Ovary (tissue), 9 donors: ENCODE results near the gene AGXT. TPM values are rescaled to one million over a fixed set of nuclear protein-coding genes. Genes with fewer than 3 reads are reported as not detected.

Experiments
- DNase-seq, 5 donors: peaks; one replicate each; pipeline ENCODE4 v3.0.0-alpha.2; 2019 to 2020
- H3K27ac ChIP-seq, 2 donors: fragments of 200-600 bp; one replicate each; pipeline versions ENCODE4 v1.5.1 to v1.8.0; 2019 to 2022
- H3K27me3 ChIP-seq: fragments of 200-600 bp; one replicate; pipeline ENCODE4 v1.8.0; 2022
- H3K36me3 ChIP-seq: fragments of 200-600 bp; sonication (generic); one replicate; pipeline ENCODE4 v1.5.1; 2019
- H3K4me1 ChIP-seq: one replicate; pipeline ENCODE4 v1.8.1; 2013; ENCODE audit warnings: mild to moderate bottlenecking, moderate library complexity; ENCODE audit not compliant: insufficient read depth
- H3K4me3 ChIP-seq: fragments of 200-600 bp; sonication (generic); one replicate; pipeline ENCODE4 v1.5.1; 2017
- H3K9me3 ChIP-seq, 2 donors: fragments of 200-600 bp in 1 of 2; sonication (generic) in 1 of 2; one replicate each; pipeline versions ENCODE4 v1.5.1 to v1.8.1; 2013 to 2019; ENCODE audit warnings: mild to moderate bottlenecking in 1 of 2, moderate library complexity in 1 of 2
- CTCF ChIP-seq, 3 donors: fragments of 450-650 bp in 2 of 3; fragments of 200-600 bp in 1 of 3; IDR thresholded peaks; one replicate each; pipeline versions ENCODE4 v1.5.1 to v1.8.0; 2016 to 2022; ENCODE audit warnings: antibody characterized with exemption in 3 of 3, mild to moderate bottlenecking in 1 of 3
- EP300 ChIP-seq: sonication (generic); formaldehyde crosslinking; IDR thresholded peaks from one replicate; pipeline ENCODE4 v1.6.1; 2017; ENCODE audit warnings: antibody characterized with exemption
- POLR2A ChIP-seq: fragments of 450-650 bp; IDR thresholded peaks from one replicate; pipeline ENCODE4 v1.6.1; 2017; ENCODE audit warnings: antibody characterized with exemption, mild to moderate bottlenecking, moderate library complexity
- WGBS, 3 donors: extraction: QIAGEN DNeasy Blood & Tissue Kit in 1 of 3; methylation state at CpG; one replicate each; pipeline versions ENCODE4 v1.1.5 to v1.1.7; 2013 to 2017; 5-methylcytosine and 5-hydroxymethylcytosine counted together
- intact Hi-C, 4 donors: fragments of 100-400 bp; cut with DNase I; formaldehyde crosslinking; loops; one replicate each; pipeline versions ENCODE4 v1.11.0 to v1.15.1; 2022 to 2023
- polyA plus RNA-seq, 2 donors: library from polyadenylated mRNA; stranded (reverse); fragments of 200-250 nt in 1 of 2; fragments of 350-450 nt in 1 of 2; fragmentation: Illumina TruSeq in 1 of 2; extraction: RNeasy Lipid Tissue Mini Kit (QIAGEN cat#74804) in 1 of 2; gene quantifications; one replicate each; pipeline ENCODE4 v1.2.3, GENCODE V29; 2013 to 2014
- total RNA-seq, 7 donors: library from RNA; depleted of rRNA in 2 of 7; stranded (reverse); fragments of >200 nt in 2 of 7; fragmentation: NEBNext Ultra II Directional in 3 of 7; extraction: Animal tissue kit (Norgen Biotek cat#: 25700) in 3 of 7; gene quantifications; one replicate each; pipeline versions ENCODE4 v1.1.0 to v1.2.4, GENCODE V29; 2016 to 2023
- donor health status: DM: no; HTN: no; CAD: no; lungs with moderate emphysema.
- donor health status: DM: no; HTN: no; CAD: no.
- donor health status: Bipolar disorder and iron deficiency.
- donor health status: DM: yes; HTN: yes; CAD: no.
- donor health status: DM: no; HTN: no; CAD: no.
- donor health status: DM: yes; HTN: yes; CAD: no.

The AGXT gene
- total and polyA plus RNA-seq, 9 donors, result 0.04 to 0.79 (median 0.25) TPM; not detected in 6

DNA sequence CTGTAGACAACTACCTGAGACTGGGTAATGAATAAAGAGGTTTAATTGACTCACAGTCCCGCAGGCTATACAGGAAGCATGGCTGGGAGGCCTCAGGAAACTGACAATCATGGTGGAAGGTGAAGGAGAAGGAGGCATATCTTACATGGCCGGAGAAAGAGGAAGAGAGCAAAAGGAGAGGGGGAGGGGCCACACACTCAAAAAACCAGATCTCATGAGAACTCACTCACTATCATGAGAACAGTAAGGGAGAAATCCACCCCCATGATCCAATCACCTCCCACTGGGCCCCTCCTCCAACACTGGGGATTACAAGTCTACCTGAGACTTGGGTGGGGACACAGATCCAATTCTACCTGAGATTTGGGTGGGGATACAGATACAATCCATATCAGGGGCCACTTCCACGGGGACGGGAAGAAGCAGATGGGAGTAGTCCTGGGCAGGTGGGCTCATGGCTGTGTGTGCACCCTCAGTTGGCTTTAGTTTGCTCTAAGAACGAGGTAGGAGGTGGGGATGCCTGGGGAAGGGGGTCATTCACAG, 17.5 kb downstream of the AGXT start:
- TF ChIP-seq POLR2A (no peak), EP300 (no peak)
- intact Hi-C loops, result no loop called here
- H3K36me3 ChIP-seq, result no peaks in the 10 kb centered on the region

GRCh38 chr2:240886678-240887609, 18.3 kb downstream of the AGXT start:
- Histone ChIP-seq H3K4me3 (no peak overlapping the region), H3K4me1 (no peaks in the 10 kb centered on the region), H3K9me3 (no peaks in the 10 kb centered on the region), H3K27ac (no peak overlapping the region), H3K36me3 (no peaks in the 10 kb centered on the region), H3K27me3 (no peaks in the 10 kb centered on the region)
- TF ChIP-seq EP300, result no peak
- no peak for TF ChIP-seq CTCF (IDR thresholded peaks at IDR 0.05)
- TF ChIP-seq POLR2A, result no peak
- intact Hi-C loops, result no loop called here
- WGBS, 3 donors, result 74 to 81% (median 76%) methylated on average over 16 to 18 of the region's 18 CpGs
- peak in 1 of 5 donors; percentile 12 for DNase-seq

More for the DNA sequence above, 17.5 kb downstream of the AGXT start:
- H3K4me1 ChIP-seq, result no peaks in the 10 kb centered on the region
- no peak for DNase-seq
- WGBS, 3 donors, result 82 to 93% (median 93%) methylated on average over 5 of the region's 5 CpGs
- H3K4me3 ChIP-seq, result no peak overlapping the region
- H3K9me3 ChIP-seq, result no peaks in the 10 kb centered on the region
- no peak overlapping the region for H3K27ac ChIP-seq
- H3K27me3 ChIP-seq, result no peaks in the 10 kb centered on the region

DNA sequence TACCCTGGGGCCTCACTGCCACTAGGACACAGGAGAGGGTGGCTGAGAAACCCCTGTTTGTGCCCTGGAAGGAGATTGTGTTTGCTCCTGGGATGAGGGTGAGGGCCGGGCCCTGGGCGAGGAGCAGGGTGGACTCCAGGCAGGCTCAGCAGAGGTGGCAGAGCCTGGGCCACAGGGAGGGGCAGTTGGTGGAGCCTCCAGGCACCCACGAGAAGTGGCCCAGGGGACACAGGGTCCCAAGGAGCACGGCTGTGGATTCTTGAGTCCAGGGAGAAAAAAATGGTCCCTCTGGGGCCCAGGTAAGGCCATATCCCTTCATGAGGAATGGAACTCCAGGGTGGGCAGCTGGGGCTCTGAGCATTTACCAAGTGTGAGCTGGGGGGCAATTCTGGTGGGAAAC, 19.0 kb downstream of the AGXT start:
- H3K9me3 ChIP-seq, result no peaks in the 10 kb centered on the region
- DNase-seq, result peak in 1 of 5 donors; percentile 6
- H3K4me1 ChIP-seq, result no peaks in the 10 kb centered on the region
- 72 to 90% (median 89%) methylated on average over 4 of the region's 4 CpGs for WGBS, 3 donors
- H3K4me3 ChIP-seq, result no peak overlapping the region
- no peak overlapping the region for H3K27ac ChIP-seq
- TF ChIP-seq POLR2A (no peak), CTCF (IDR thresholded peaks at IDR 0.05) (no peak), EP300 (no peak)
- H3K36me3 ChIP-seq, result no peaks in the 10 kb centered on the region
- H3K27me3 ChIP-seq, result no peaks in the 10 kb centered on the region
- intact Hi-C loops, result no loop called here

- intact Hi-C loops, result no loop called here
- no peak overlapping the region for H3K4me3 ChIP-seq
- no peak overlapping the region for H3K27ac ChIP-seq
- WGBS, 3 donors, result 83 to 89% (median 87%) methylated on average over 29 to 37 of the region's 37 CpGs
- no peaks in the 10 kb centered on the region for H3K4me1 ChIP-seq
- no peaks in the 10 kb centered on the region for H3K27me3 ChIP-seq
- H3K36me3 ChIP-seq, result no peaks in the 10 kb centered on the region
- DNase-seq, result peak in 1 of 5 donors; percentile 17
- H3K9me3 ChIP-seq, result no peaks in the 10 kb centered on the region
- no peak for TF ChIP-seq POLR2A
- TF ChIP-seq EP300, result no peak
- no peak for TF ChIP-seq CTCF (IDR thresholded peaks at IDR 0.05)
Measured at GRCh38 chr2:240888130-240888889, 19.7 kb downstream of the AGXT start.
